ENCODE data around the gene PDXK. TPM values are rescaled to one million over a fixed set of nuclear protein-coding genes. Genes with fewer than 3 reads are reported as not detected.

PDXK gene
- total and polyA plus RNA-seq, 4 experiments from 2014 or later = 37.5 to 94.3 (median 77.4) TPM

DNA sequence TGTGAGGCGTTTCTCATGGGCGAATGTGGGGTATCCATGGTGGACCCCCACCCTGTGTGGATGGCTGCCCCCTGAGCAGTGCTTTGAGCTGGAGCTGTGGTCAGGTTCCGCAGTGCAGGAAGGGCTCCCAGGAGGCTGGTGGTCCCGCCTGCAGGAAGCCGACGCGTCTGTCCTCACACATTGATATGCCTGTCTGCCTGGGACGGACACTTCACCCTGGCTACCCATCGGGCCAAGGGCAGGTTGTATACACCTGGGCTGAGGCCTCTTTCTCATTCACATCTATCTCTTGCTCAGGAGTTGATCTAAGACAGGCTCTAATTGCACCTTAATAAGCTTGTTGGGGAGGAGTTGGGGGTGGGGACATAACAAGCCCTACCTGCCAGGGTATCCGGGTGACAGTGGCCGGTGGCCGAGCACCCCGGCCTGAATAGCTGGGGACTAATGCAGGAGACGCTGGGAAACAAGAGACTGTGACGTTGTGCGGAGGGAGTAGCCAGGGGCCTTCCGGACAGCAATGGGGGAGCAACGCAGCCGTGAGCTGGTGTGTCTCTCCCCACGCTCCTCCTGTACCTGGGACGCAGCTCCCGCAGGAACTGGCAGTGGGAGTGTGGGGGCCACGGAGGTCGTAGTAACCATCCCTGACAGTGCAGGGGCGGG, 21.7 kb downstream of the PDXK start:
- Mint-ChIP-seq H3K36me3 (peaks cover 16 to 20% of the 10 kb centered on the region in 2 donors), H3K27ac (peak overlapping the region in 4 of 7 donors; percentile 83 to 94 (median 87)), H3K9me3 (no peaks in the 10 kb centered on the region), H3K4me3 (peak overlapping the region in 2 of 8 donors; percentile 39 to 62), H3K4me1 (peaks cover 0 to 8% (median 2%) of the 10 kb centered on the region in 4 donors), H3K27me3 (no peaks in the 10 kb centered on the region)
- Histone ChIP-seq H3K27me3 (ENCODE audit: insufficient read depth, low read length) (no peaks in the 10 kb centered on the region), H3K27ac (ENCODE audit: low read depth, low read length) (no peak overlapping the region), H3K4me3 (ENCODE audit: low read length in 2 of 2) (no peak overlapping the region), H3K36me3 (ENCODE audit: insufficient read depth, low read length) (peaks cover 18% of the 10 kb centered on the region), H3K4me1 (ENCODE audit: insufficient read depth, low read length) (no peaks in the 10 kb centered on the region), H3K9me3 (ENCODE audit: control insufficient read depth in 1 of 2, low read length in 2 of 2) (no peaks in the 10 kb centered on the region)
- ChIA-PET CTCF (ENCODE audit: partially characterized antibody) (no interaction called here), POLR2A (ENCODE audit: partially characterized antibody) (no interaction called here)
- peak in 2 of 5 donors; percentile 43 to 81 for DNase-seq
- intact Hi-C loops (cut with micrococcal nuclease) = no loop called here

DNA sequence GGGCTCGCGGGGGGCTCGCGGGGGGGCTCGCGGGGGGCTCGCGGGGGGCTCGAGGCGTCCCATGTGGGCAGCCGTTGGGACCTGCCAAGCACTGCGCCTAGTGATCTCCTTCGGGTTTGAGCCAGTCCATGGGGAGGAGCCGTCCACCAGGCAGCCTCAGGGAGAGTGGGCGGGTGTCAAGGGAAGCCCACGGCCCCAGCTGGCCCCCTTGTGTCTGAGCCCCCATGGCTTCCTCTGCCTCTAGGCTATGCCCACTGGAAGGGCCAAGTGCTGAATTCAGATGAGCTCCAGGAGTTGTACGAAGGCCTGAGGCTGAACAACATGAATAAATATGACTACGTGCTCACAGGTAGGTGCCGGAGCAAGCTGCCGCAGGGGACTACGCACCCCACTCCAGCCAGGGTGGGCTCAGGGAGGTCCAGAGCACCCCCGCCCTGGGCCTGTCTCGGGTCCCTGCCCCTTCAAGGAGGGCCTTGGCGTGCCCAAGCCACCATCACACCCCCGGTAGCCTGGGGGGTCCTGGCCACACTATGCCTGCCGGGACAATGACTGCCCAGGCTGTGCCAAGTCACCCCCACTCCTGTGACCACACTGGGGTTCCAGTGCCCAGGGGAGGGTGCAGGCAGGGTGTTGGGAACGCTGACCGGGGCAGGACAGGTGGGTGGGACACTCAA, 22.6 kb downstream of the PDXK start:
- Histone ChIP-seq H3K4me3 (ENCODE audit: low read length in 2 of 2) (no peak overlapping the region), H3K9me3 (ENCODE audit: control insufficient read depth in 1 of 2, low read length in 2 of 2) (no peaks in the 10 kb centered on the region), H3K4me1 (ENCODE audit: insufficient read depth, low read length) (no peaks in the 10 kb centered on the region), H3K27ac (ENCODE audit: low read depth, low read length) (no peak overlapping the region), H3K27me3 (ENCODE audit: insufficient read depth, low read length) (no peaks in the 10 kb centered on the region), H3K36me3 (ENCODE audit: insufficient read depth, low read length) (peaks cover 18% of the 10 kb centered on the region)
- H3K36me3 Mint-ChIP-seq = peaks cover 16 to 25% of the 10 kb centered on the region in 2 donors
- ChIA-PET POLR2A (ENCODE audit: partially characterized antibody) (no interaction called here), CTCF (ENCODE audit: partially characterized antibody) (no interaction called here)
- H3K9me3 Mint-ChIP-seq = no peaks in the 10 kb centered on the region
- intact Hi-C loops (cut with micrococcal nuclease) = no loop called here
- no peak for DNase-seq
- H3K27ac Mint-ChIP-seq = peak overlapping the region in 1 of 7 donors; percentile 58
- H3K4me1 Mint-ChIP-seq = peaks cover 0 to 8% (median 2%) of the 10 kb centered on the region in 4 donors
- H3K27me3 Mint-ChIP-seq = no peaks in the 10 kb centered on the region
- no peak overlapping the region for H3K4me3 Mint-ChIP-seq

DNA sequence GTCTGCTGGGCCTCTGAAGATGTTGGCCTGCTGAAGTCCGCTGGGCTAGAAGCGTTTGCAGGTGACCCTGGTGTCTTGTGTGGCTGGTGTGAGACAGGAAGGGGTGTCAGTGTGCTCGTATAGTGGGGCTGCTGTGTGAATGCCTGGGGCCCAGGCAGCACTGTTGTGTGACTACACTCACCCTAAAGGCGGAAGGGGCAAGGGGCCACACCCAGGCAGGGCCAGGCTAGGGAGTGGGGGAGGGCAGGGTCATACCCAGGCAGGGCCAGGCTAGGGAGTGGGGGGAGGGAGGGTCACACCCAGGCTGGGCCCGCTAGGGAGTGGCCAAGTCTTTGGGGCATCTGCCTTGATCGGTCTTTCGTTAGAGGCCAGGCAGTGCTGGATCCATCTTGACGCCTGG, 25.0 kb downstream of the PDXK start:
- no peak overlapping the region for H3K4me3 ChIP-seq (ENCODE audit: low read length in 2 of 2)
- H3K36me3 ChIP-seq (ENCODE audit: insufficient read depth, low read length) = peaks cover 22% of the 10 kb centered on the region
- H3K27ac ChIP-seq (ENCODE audit: low read depth, low read length) = no peak overlapping the region
- no peak overlapping the region for H3K4me3 Mint-ChIP-seq
- no peaks in the 10 kb centered on the region for H3K9me3 Mint-ChIP-seq
- DNase-seq = no peak
- POLR2A ChIA-PET (ENCODE audit: partially characterized antibody) = no interaction called here
- H3K27ac Mint-ChIP-seq = peak overlapping the region in 3 of 7 donors; percentile 31 to 71 (median 68)
- peaks cover 0 to 8% (median 2%) of the 10 kb centered on the region in 4 donors for H3K4me1 Mint-ChIP-seq
- intact Hi-C loops (cut with micrococcal nuclease) = no loop called here
- no peaks in the 10 kb centered on the region for H3K27me3 Mint-ChIP-seq
- H3K4me1 ChIP-seq (ENCODE audit: insufficient read depth, low read length) = no peaks in the 10 kb centered on the region
- no peaks in the 10 kb centered on the region for H3K27me3 ChIP-seq (ENCODE audit: insufficient read depth, low read length)
- CTCF ChIA-PET (ENCODE audit: partially characterized antibody) = no interaction called here
- peaks cover 17 to 35% of the 10 kb centered on the region in 2 donors for H3K36me3 Mint-ChIP-seq
- no peaks in the 10 kb centered on the region for H3K9me3 ChIP-seq (ENCODE audit: control insufficient read depth in 1 of 2, low read length in 2 of 2)

DNA sequence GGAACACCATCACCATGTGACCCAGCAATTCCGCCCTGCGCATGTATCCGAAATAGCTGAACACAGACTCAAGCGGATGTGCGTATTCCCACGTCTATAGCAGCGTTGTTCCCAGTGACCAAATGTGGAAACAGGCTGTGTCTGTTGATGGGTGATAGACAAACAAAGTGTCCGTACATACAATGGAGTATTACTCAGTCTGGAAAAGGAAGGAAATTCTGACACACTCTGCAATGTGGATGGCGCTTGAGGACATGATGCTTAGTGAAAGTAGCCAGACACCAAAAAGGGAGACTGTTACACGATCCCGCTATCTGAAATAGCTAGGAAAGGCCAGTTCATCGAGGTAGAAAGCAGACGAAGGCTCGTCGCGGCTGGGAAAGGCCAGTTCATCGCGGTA, 25.8 kb downstream of the PDXK start:
- no peak for DNase-seq
- no peak overlapping the region for H3K4me3 Mint-ChIP-seq
- peaks cover 0 to 8% (median 1%) of the 10 kb centered on the region in 4 donors for H3K4me1 Mint-ChIP-seq
- ChIA-PET POLR2A (ENCODE audit: partially characterized antibody) (no interaction called here), CTCF (ENCODE audit: partially characterized antibody) (interaction anchor here (0.8 kb wide), 1 partner anchor 12 kb away, joined by 5 read pairs; no protein-coding TSS in a partner anchor)
- no peaks in the 10 kb centered on the region for H3K27me3 Mint-ChIP-seq
- H3K4me3 ChIP-seq (ENCODE audit: low read length in 2 of 2) = no peak overlapping the region
- no peaks in the 10 kb centered on the region for H3K9me3 ChIP-seq (ENCODE audit: control insufficient read depth in 1 of 2, low read length in 2 of 2)
- peaks cover 11 to 35% of the 10 kb centered on the region in 2 donors for H3K36me3 Mint-ChIP-seq
- no peaks in the 10 kb centered on the region for H3K4me1 ChIP-seq (ENCODE audit: insufficient read depth, low read length)
- intact Hi-C loops (cut with micrococcal nuclease) = no loop called here
- H3K27me3 ChIP-seq (ENCODE audit: insufficient read depth, low read length) = no peaks in the 10 kb centered on the region
- H3K36me3 ChIP-seq (ENCODE audit: insufficient read depth, low read length) = peaks cover 22% of the 10 kb centered on the region
- no peaks in the 10 kb centered on the region for H3K9me3 Mint-ChIP-seq
- peak overlapping the region in 1 of 7 donors; percentile 4 for H3K27ac Mint-ChIP-seq
- no peak overlapping the region for H3K27ac ChIP-seq (ENCODE audit: low read depth, low read length)

DNA sequence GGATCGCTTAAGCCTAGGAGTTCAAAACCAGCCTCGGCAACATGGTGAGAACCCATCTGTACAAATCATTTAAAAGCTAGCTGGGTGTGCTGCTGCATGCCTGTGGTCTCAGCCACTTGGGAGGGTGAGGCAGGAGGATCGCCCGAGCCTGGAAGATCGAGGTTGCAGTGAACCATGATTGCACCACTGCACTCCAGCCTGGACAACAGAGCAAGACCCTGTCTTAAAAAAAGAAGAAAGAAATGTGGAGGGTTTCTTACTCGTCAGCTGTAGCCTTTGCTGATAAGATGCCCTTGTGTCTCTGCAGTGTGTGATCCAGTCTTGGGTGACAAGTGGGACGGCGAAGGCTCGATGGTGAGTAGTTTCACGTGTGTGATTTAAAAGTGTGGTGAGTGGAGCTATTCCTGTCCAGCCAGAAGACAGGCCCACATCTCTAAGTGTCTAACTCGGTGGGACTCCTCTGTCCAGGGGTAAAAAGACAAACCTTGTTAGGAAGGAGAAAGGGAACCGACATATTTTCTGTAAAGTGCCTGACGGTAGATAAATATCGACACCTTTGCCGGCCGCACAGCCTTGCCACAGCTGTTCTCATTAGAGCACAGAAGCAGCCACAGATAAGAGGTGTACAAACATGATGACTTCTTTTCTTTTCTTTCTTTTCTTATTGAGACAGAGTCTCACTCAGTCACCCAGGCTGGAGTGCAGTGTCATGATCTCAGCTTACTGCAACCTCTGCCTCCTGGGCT, 27.0 kb downstream of the PDXK start:
- Mint-ChIP-seq H3K9me3 (peaks cover 0 to 3% (median 0%) of the 10 kb centered on the region in 8 donors), H3K4me3 (no peak overlapping the region), H3K27me3 (no peaks in the 10 kb centered on the region), H3K27ac (peak overlapping the region in 1 of 7 donors; percentile 42), H3K4me1 (peaks cover 0 to under 1% (median 0%) of the 10 kb centered on the region in 4 donors), H3K36me3 (peaks cover 16 to 37% of the 10 kb centered on the region in 2 donors)
- no peaks in the 10 kb centered on the region for H3K27me3 ChIP-seq (ENCODE audit: insufficient read depth, low read length)
- ChIA-PET CTCF (ENCODE audit: partially characterized antibody) (no interaction called here), POLR2A (ENCODE audit: partially characterized antibody) (no interaction called here)
- H3K36me3 ChIP-seq (ENCODE audit: insufficient read depth, low read length) = peaks cover 22% of the 10 kb centered on the region
- DNase-seq = no peak
- H3K9me3 ChIP-seq (ENCODE audit: control insufficient read depth in 1 of 2, low read length in 2 of 2) = no peaks in the 10 kb centered on the region
- no peak overlapping the region for H3K4me3 ChIP-seq (ENCODE audit: low read length in 2 of 2)
- H3K27ac ChIP-seq (ENCODE audit: low read depth, low read length) = no peak overlapping the region
- no peaks in the 10 kb centered on the region for H3K4me1 ChIP-seq (ENCODE audit: insufficient read depth, low read length)
- intact Hi-C loops (cut with micrococcal nuclease) = no loop called here

DNA sequence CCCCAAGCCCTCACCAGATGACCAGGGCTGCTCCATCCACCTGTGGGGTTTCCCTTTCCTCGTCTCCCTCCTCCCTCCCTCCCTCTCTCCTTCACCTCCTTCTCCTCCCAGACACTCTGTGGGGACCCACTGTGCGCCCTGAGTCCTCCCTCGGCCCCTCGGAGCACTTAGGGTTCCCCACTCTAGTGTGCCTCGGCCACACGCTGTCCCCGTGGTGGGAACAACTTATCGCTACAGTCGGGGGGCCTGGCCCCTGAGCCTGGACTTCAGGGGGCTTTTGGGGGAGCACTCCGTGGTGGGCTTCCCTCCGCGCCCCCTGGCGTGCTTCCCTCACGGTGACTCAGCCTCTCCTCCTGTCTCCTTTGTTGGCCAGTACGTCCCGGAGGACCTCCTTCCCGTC, 29.7 kb downstream of the PDXK start:
- intact Hi-C loops (cut with micrococcal nuclease) = no loop called here
- Histone ChIP-seq H3K4me3 (ENCODE audit: low read length in 2 of 2) (no peak overlapping the region), H3K27ac (ENCODE audit: low read depth, low read length) (no peak overlapping the region), H3K9me3 (ENCODE audit: control insufficient read depth in 1 of 2, low read length in 2 of 2) (no peaks in the 10 kb centered on the region), H3K4me1 (ENCODE audit: insufficient read depth, low read length) (no peaks in the 10 kb centered on the region), H3K36me3 (ENCODE audit: insufficient read depth, low read length) (peaks cover 28% of the 10 kb centered on the region), H3K27me3 (ENCODE audit: insufficient read depth, low read length) (no peaks in the 10 kb centered on the region)
- no peak for DNase-seq
- no peaks in the 10 kb centered on the region for H3K27me3 Mint-ChIP-seq
- ChIA-PET POLR2A (ENCODE audit: partially characterized antibody) (no interaction called here), CTCF (ENCODE audit: partially characterized antibody) (no interaction called here)
- no peak overlapping the region for H3K4me3 Mint-ChIP-seq
- no peak overlapping the region for H3K27ac Mint-ChIP-seq
- peaks cover 18 to 43% of the 10 kb centered on the region in 2 donors for H3K36me3 Mint-ChIP-seq
- H3K4me1 Mint-ChIP-seq = no peaks in the 10 kb centered on the region
- peaks cover 0 to 3% (median 0%) of the 10 kb centered on the region in 8 donors for H3K9me3 Mint-ChIP-seq

DNA sequence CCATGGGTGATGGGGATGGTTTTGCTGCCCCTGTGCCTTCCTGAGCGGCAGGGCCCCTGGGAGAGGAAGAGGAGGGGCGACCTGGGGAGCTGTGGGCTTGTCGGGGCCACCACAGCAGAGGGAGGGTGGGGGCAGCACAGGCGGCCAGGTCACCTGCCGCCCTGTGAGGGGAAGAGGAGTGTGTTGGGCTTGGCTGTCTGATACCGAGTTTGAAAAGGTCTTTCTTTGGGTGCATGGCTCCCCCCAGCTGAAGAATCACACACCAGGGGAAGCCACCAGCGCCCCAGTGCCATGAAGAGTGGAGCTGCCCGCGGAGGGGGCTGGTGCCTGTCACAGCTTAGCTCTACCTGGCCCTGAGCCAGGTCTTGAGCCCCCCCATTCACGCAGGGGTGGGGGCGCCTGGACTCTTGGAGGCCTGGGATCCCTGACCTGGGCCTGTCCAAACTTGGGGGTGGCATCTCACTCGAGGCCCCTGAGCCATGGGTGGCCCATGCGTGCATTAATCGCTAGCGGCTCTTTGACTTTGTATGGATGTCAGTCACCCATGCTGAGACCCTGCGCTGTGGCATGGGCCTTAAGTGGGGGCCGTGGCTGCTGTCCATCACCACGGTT, 30.8 kb downstream of the PDXK start:
- DNase-seq = no peak
- Histone ChIP-seq H3K27me3 (ENCODE audit: insufficient read depth, low read length) (no peaks in the 10 kb centered on the region), H3K36me3 (ENCODE audit: insufficient read depth, low read length) (peaks cover 25% of the 10 kb centered on the region), H3K4me3 (ENCODE audit: low read length in 2 of 2) (no peak overlapping the region), H3K4me1 (ENCODE audit: insufficient read depth, low read length) (no peaks in the 10 kb centered on the region), H3K27ac (ENCODE audit: low read depth, low read length) (no peak overlapping the region), H3K9me3 (ENCODE audit: control insufficient read depth in 1 of 2, low read length in 2 of 2) (no peaks in the 10 kb centered on the region)
- Mint-ChIP-seq H3K27ac (no peak overlapping the region), H3K36me3 (peaks cover 20 to 43% of the 10 kb centered on the region in 2 donors), H3K4me3 (no peak overlapping the region), H3K4me1 (no peaks in the 10 kb centered on the region), H3K9me3 (peaks cover 0 to 3% (median 0%) of the 10 kb centered on the region in 8 donors), H3K27me3 (no peaks in the 10 kb centered on the region)
- POLR2A ChIA-PET (ENCODE audit: partially characterized antibody) = no interaction called here
- CTCF ChIA-PET (ENCODE audit: partially characterized antibody) = no interaction called here
- intact Hi-C loops (cut with micrococcal nuclease) = no loop called here

Data from CD4-positive, alpha-beta memory T cell (primary cell).